HG02885 (cell line): ENCODE data around the gene IRS1.

ENCODE experiments used
- ATAC-seq: cut with Tn5 transposase; IDR thresholded peaks from one replicate; pipeline ENCODE4 v1.9.1; 2021; ENCODE audit warnings: mild to moderate bottlenecking; ENCODE audit not compliant: unreplicated experiment, poor library complexity

The IRS1 gene

DNA sequence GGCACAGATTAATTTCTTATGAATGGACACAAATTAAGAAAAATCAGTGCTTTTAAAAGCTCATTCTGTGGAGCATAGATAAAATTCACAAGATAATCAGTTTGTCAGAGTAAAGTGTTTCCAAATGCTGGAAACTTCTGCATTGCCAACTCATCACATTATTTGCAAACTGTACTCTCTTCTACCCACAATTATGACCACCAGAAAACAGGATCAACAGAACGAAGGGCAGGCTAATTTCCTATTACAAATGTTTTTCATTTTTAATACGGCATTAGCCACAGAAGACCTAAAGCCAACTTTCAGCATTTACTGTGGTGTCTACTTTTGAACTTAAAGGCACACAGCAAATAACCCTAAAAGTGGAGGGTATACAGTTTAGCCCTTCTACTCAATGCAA lies 6.0 kb downstream of the IRS1 start:
- ATAC-seq, result no peak

DNA sequence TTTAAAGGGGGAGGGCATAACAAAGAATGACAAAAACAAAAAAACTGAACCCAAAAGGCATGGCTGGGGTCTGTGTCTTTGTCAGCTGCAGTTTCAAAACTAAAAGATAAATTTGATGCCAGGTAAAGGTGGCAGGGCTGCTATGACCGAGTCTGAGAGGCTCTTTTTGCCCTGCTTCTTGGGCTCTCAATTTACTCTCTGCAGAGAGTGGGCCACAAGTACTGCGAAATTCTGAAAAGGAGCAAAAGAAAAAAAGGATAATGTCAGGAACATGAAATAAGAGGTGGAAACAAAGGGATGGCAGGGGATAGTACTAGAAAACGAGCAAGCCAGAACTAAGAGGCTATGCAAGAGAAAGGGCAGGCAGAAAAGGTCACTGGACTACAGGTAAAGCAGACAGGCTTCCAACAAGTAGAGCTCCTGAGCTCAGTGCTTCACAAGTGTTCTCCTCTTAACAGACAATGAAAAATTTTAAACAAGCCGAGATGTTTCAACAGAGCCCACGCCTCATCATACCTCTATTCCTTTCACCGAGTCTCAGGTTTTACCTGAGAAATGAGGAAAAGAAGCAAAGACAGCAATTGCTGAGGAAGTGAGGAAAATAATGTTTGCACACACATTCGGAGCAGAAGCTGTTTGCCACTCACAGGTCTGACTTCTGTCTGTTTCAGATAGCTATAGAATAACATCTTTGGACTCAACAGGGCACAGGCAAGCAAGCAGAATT lies 7.3 kb downstream of the IRS1 start:
- ATAC-seq, result no peak

DNA sequence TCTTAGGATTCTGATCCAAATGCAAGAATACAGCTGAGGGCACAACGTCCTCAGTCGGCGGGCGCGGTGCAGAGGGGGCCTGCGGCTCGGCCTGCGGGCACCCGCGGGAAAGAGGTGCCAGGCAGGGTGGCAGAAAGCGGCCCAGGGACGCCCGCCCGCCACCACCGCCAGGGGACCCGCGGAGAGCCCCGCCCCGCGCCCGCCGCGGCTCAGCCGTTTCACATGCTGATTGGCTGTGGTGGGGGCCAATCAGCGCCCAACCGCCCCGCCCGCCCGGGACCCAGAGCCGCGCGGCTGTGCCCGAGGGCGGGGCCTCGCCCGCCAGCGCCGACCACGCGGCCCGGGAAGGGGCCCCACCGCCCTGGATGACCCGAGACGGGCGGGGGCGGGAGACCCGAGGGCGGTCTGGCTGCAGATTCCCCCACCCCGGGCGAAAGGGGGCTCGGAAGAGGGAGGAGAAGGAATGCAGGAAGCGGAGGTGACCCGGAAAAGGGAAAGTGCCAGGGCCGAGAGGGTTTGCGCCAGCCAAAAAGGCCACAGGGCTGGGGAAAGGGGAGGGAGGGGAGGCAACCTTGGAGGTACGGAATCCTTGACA lies 8.0 kb downstream of the IRS1 start:
- ATAC-seq, result peak; percentile 99

DNA sequence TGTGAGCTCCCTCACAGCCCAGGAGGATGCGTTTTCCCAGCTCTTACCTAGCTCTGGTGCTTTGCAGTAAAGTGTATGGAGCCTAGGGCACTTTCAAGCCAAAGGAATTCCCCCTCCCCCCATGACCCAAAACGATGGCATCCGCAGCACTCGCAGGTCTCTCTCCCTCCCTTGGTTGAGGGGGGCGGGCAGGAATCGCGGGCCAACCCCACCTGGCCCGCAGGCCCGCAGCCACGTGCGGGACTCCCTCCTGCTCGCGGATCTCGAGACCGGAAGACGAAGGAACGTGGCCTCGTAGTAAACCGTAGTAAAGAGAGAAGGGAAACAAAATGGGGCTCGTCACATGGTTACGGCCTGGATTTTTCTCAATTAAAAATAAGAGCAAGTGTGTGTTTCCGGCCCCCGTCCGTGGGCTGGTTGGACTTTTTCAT lies 8.5 kb downstream of the IRS1 start:
- peak; percentile 49 for ATAC-seq

DNA sequence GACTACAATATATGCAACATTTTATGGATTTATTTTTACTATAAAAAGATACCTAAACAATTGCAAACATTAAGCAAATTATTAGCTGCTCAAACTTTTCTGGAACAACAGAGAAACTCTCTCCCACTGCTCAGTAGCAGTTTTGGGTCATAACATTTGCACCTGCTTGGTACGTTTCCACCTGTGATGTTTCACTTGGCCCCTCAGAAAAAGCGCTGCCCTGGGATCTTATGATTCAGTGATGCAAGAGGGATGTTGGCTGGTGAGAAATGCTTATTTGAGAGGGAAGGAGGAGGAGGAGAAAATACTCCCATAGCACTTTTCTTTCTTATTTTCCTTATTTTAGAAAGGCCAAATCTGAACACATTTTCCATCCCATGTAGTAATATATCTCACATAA lies 9.2 kb downstream of the IRS1 start:
- no peak for ATAC-seq

DNA sequence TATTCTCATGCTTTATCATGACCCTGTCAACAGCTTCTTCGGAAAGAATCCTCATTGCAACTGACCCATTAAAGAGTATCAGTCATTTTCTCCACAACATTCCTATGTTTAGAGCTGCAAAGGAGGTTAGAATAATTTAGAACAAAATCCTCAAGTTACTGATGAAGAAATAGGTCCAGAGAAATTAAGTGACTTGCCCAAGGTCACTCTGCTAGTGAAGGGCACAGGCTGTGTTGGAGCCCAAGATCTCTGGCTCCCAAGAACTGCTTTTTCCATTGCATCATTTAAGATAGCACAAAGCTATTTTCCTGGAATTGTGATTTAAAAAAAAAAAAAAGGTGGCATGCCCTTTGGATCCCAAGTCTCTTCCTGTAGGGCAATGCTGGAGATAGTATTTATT lies 9.6 kb downstream of the IRS1 start:
- ATAC-seq, result no peak

DNA sequence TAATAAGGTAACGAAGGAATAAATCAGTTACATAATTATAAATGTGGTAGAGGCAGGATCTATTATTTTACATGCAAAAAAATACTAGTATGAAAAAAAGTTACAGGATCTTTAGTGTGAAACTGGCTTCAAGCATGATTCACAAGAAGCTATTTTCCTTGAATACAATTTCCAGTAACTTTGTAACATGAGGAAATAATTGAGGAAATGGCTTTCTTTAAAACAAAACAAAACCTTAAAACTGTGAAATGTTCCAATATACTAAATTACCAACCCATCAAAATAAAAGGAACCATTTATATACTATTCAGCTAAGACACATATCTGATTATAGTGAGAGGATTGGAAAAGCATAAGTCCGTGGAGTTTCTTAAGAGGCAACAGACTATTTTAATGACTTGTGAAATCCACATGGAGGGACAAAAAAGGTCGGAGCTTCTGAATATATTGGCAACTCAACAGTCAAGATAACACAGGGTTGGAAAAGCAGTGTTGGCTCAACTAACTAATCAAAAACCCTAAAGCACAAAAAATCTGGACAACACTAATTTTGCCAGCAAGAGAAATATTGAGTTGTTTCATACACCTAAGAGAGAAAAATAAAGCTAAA lies 10.6 kb downstream of the IRS1 start:
- ATAC-seq, result no peak

DNA sequence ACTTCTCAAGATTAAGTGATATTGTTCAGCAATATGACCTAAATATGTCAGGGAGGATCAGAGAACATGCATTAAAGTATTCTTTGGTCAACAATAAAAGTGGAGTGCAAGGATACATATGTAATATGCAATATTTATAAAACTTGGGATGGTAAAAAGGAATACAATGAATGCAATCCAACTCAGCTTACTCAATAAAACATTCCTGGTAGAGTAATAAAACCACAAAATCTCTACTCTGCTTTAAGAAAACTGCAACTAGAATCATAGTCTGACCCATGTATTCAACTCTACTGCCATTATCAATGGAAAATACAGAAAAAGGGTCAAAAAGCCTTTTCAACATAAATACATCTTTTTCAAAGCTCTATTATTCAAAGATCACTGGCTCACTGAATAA lies 11.6 kb downstream of the IRS1 start:
- ATAC-seq, result no peak

DNA sequence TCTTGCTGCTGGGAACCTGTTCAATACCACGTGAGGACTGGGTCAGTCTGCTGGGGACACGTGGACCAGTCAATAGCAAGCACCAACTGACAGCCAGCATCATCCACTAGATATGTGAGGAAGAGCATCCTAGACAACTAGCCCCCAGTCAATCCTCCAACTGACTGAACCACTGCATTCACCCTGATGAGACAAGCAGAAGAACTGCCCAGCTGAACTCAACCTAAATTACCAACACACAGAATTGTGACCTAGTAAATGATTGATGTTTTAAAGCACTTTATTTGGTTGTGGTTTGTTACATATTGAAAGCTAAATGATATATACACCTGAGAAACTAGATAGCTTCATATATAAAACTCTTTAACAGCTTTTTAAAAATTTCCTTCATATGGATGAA lies 15.7 kb downstream of the IRS1 start:
- no peak for ATAC-seq

DNA sequence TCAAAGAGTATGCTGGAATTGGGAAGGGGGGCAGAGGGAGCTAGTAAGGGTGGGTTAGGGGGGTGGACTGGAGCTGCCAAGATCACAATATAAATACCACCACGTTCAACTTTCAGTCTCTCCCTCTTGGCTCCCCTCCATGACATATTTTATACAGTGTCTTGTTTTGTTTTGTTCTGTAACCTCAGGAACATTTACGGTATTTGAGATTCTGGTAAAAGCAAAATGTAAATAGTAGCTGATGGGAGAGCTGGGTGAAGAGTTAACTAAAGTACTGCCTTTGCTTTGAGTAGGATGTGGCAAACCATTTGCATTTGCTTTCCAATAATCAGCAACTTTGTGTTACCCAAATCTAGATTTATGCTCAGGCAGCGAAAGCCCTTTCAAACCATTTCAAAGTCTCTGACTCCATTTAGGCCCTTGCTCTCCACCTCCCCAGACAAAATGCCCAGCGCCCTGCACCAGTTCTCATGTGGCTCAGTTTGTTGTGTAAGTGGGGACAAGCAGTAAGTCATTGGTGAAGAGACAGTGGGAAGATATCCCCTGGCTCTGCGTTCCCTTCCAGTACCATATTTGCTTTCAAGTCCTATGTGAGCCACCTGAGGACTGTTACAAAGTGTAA lies 17.4 kb downstream of the IRS1 start:
- no peak for ATAC-seq

DNA sequence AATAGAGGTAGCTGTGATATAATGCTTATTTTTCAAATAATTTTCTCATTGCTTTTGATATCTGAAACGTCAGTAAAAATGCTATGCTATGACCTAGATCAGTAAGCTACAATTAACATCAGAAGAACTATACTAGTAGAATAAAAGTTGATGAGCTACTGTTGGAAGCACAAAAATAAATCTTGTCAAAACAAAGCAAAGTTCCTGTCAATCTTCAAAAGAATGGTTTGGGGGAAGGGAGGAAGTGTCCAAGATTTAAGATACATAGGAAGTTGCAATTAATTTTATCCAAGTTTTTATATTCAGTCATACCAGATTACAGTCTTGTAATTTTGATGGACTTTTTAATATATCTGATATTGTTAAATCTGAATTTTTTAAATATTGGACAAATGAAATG lies 19.2 kb downstream of the IRS1 start:
- no peak for ATAC-seq

DNA sequence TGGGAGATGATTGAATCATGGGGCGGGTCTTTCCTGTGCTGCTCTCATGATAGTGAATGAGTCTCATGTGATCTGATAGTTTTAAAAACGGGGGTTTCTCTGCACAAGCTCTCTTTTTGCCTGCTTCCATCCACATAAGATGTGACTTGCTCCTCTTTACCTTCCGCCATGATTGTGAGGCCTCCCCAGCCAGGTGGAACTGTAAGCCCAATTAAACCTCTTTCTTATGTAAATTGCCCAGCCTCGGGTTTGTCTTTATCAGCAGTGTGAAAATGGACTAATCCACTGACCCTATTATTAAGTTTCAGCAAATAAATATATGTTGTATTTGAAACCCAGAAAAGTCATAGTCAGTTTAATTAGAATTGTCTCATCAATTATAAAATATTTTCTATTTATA lies 22.0 kb downstream of the IRS1 start:
- ATAC-seq, result no peak

DNA sequence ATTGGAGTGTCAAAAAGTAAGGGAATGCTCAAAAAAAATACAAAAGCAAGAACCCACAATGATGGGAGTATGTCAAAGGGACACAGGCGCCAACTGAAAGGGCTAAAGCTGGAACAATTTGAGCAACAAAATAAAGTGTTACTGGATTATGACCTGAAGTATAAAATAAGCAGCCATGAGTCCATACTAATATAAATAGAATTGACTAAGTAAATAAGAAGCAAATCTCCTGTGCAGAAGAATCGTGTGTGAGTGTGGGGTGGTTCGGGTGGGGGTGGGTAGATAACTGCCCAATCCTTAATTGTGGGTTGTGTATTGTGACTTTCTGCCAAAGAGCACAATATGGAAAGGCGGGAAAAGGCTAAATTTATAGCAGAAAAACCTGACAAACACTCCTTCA lies 23.5 kb downstream of the IRS1 start:
- ATAC-seq, result no peak

DNA sequence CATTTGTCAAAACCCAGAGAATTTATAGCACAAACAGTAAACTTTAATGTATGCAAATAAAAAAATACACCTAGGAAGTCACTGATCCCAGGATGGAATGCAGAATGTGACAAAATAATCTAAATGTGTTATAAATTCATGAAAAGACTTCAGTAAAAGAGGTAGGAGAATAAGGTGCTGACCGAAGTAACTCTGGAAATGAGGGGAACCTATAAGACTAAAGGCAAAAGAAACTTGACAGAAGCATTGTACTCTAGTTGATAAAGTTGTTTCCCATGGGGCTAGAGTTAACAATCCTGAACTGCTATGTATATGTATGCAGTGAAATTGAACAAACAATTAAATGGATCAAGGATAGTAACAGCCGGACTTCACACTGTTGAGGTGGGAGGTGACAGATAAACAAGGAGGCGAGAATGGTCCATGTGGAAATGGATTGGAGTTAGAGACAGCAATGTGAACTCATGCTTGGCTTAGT lies 24.5 kb downstream of the IRS1 start:
- no peak for ATAC-seq

DNA sequence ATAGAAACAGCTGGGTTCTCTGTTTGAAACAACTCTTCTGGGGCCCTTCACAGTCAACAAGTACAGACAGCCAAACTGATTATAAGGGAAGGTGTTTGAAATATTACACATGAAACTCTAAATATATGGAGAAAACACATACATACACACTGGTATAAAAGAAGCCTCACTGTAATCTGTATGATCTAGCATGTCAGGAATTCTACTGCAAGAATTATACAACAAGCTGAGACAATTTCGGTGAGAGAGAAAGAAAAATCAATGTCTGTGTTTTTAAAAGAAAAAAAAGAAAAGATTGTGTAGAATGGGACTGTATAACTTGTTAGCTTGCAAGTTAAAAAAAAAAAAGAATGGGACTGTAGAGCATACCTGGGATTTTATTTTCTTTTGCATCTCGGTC lies 26.3 kb downstream of the IRS1 start:
- peak; percentile 31 for ATAC-seq

DNA sequence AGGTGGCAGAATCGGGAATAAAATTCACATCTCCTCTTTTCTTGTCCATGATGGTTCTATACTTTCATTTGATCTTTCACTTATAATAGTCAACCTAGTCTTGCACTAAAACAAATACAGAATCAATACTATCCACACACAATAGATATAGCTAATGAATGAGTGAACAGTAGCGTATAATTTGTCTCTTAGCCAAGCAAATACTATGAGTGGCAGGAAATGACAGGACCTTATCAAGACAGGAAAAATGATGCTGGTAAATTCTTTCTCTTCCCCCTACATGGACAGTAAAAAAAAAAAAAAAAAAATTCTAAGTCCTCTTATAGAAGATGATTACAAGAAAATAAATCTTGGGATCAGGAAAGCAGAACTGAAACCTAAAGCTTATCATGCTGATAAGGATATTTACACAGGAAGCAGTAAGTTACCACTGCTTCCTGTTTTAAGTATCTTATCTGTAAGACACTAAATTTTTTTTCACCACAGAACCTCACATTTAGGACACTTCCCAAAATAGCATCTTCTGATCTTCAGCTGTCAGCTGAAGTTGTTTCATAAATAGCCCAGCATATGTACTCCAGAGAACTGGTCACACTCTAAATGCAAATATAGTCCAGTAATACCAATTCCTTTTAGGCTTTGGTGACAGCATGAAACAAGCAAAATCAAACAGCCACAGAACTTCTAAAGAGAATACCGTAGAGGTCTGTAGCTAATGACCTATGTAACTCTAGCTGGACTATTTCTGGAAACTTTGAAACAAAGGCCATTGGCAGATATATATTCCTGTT lies 27.0 kb downstream of the IRS1 start:
- peak; percentile 97 for ATAC-seq

DNA sequence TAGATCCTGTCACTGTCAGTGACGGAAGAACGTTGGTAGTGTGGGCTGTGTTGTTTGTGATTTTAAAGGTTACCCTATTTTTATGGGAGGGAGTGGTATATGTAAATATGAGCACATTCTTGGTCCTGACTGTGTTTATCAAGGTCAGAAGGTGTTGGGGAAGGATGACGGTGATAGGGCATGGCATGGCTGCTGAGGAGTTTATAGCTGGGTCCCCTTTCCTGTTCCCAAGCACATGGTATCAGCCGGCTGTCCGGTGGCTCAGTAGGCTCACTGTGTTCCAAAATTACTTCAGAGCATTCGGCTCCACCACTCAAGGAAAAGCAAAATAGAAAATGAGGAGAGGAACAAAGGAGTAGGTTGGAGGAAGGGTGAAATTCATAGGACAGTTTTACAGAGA lies 28.6 kb downstream of the IRS1 start:
- ATAC-seq, result no peak

DNA sequence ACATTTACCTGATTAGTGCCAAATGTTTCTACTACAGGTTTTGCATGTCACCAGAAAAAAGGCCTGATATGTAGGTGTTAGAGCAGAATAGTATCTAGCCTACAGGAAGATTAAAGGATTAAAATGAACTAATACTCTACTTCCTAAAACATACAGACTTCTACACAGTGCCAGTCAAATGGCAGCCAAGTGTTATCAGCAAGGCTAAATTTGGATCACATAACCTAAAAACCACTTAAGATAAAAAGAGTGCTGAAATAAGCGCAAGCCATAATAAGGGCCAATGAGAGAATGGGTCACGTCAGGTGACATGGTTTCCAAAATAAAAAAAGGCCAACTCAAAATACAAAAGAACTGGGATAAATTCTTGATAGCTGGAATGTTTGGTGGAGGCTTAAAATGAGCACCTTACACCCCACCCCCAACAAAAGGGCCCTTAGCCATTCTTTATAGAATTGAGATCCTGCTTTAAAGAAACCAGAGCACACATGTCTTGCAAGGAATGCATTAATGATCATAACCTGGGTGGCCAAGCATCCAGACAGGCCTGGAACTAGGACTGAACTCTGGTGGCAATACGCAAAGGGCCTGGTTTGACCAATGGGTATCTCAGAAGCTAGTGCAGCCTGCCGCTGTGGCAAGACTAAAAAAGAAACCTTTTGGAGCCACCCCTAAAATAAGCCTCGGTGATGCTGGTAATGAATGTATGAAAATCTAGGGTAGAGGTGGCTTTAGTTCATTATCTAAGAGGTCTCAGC lies 32.4 kb downstream of the IRS1 start:
- ATAC-seq, result no peak

DNA sequence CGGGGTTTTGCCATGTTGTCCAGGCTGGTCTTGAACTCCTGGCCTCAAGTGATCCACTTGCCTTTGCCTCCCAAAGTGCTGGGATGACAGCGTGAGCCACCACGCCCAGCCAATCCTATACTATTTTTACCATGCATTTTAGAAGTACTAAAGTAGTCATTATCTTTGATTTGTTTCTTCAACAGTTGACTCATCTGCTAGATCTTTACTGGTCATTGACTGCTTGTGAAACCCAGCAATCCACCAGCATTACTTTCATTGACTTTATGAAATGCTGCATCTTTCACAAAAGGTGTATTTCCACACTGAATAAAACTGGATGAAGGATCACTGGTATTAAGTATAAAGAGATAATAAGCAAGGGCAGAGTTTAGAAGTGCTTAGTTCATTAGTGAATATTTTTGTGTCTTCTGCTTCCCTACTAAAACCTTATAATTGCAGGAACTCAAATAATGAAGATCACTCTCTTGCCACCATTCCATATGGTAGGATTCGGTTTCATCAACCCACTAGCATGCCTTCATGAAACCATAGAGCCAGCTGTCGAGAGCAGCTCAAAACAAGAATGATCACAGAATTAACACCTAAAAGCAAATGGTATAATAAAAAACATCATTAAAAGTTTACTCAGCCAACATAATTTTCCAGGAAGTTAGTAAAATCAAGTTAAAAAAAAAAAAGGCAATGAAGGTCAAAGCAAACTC lies 33.1 kb downstream of the IRS1 start:
- no peak for ATAC-seq
